Thymus (tissue), 11 donors: ENCODE results near the gene SPSB1. TPM values are rescaled to one million over a fixed set of nuclear protein-coding genes. Genes with fewer than 3 reads are reported as not detected.
A peak's percentile ranks its signal among the peaks of the same experiment; 100 is the strongest.

Source experiments
- DNase-seq, 9 donors: peaks; one replicate each; pipeline ENCODE4 v3.0.0-alpha.2; 2013; ENCODE audit warnings: low spot score in 9 of 9, low read depth in 6 of 9, missing footprints in 1 of 9
- H3K27ac ChIP-seq, 2 donors: one replicate each; pipeline ENCODE4 v1.5.1; 2013; ENCODE audit warnings: control low read depth in 1 of 2, low read depth in 1 of 2, low read length in 1 of 2, mild to moderate bottlenecking in 1 of 2, moderate library complexity in 1 of 2
- H3K27me3 ChIP-seq, 2 donors: one replicate each; pipeline ENCODE4 v1.5.1; 2013; ENCODE audit warnings: low read length in 1 of 2; ENCODE audit not compliant: control insufficient read depth in 2 of 2, insufficient read depth in 1 of 2
- H3K36me3 ChIP-seq, 2 donors: one replicate each; pipeline ENCODE4 v1.5.1; 2013; ENCODE audit warnings: low read length in 1 of 2, mild to moderate bottlenecking in 1 of 2, moderate library complexity in 1 of 2; ENCODE audit not compliant: control insufficient read depth in 2 of 2, insufficient read depth in 2 of 2
- H3K4me1 ChIP-seq, 2 donors: one replicate each; pipeline ENCODE4 v1.5.1; 2013; ENCODE audit warnings: low read length in 2 of 2; ENCODE audit not compliant: control insufficient read depth in 2 of 2, insufficient read depth in 2 of 2
- H3K4me3 ChIP-seq, 2 donors: one replicate each; pipeline ENCODE4 v1.5.1; 2013; ENCODE audit warnings: low read length in 2 of 2, control low read depth in 1 of 2, mild to moderate bottlenecking in 1 of 2
- H3K9me3 ChIP-seq, 2 donors: one replicate each; pipeline ENCODE4 v1.5.1; 2013; ENCODE audit warnings: low read length in 1 of 2, mild to moderate bottlenecking in 1 of 2; ENCODE audit not compliant: control insufficient read depth in 2 of 2, insufficient read depth in 1 of 2
- WGBS: extraction: QIAGEN DNeasy Blood & Tissue Kit; methylation state at CpG from one replicate; pipeline ENCODE4 v1.1.7; 2013; 5-methylcytosine and 5-hydroxymethylcytosine counted together
- polyA plus RNA-seq: library from polyadenylated mRNA; stranded (reverse); fragments of 200-250 nt; gene quantifications from one replicate; pipeline ENCODE4 v1.2.3, GENCODE V29; 2013
- total RNA-seq: library from RNA; stranded (reverse); fragments of 120-200 nt; gene quantifications from one replicate; pipeline ENCODE4 v1.2.4, GENCODE V29; 2013
- donor health status: healthy.

The SPSB1 gene
- total and polyA plus RNA-seq, 2 donors, result 12.8 to 12.9 TPM

DNA sequence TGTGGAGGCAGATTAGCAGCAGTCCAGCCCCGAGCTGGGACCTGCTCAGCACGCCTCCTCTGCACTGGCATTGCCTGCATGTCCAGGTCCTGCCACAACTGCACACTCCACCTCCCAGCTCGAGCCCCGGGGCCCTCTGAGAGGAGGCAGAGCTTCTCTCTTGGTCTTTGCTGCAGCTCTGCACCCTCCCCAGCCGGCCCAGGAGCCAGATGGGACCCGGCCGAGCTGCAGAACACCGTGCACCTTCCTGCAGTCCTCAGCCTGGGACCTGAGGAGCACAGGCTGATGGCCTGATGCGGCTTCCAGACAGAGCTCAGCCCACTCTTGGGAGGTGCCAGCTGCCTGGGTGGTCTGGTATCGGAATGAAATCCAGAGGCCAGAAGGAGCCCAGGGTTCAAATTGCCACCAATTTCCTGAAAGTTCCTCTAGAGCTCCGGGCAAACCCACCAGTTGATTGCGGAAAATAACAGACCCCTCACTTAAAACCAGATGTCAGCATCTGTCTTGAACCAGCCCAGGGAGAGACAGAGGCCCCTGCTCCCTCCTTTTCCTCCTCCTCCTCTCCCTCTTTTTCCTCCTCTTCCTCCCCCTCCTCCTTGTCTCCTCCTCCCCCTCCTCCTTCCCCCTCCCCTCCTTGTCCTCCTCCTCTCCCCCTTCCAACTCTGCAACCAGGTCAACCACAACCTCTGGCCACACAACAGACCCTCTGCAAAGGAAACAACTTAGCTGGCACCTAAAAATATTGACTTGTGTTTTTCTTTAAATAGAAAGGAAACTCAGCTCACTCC is 10.6 kb upstream of the SPSB1 start:
- no peak overlapping the region for H3K4me3 ChIP-seq
- peaks cover 0 to 3% of the 10 kb centered on the region in 2 donors for H3K27me3 ChIP-seq
- no peak for DNase-seq
- WGBS, result 66% methylated on average over 12 of the region's 12 CpGs
- H3K36me3 ChIP-seq, result no peaks in the 10 kb centered on the region
- peaks cover 39 to 60% of the 10 kb centered on the region in 2 donors for H3K4me1 ChIP-seq
- peaks cover 0 to 30% of the 10 kb centered on the region in 2 donors for H3K9me3 ChIP-seq
- H3K27ac ChIP-seq, result peak overlapping the region in 1 of 2 donors; percentile 57

DNA sequence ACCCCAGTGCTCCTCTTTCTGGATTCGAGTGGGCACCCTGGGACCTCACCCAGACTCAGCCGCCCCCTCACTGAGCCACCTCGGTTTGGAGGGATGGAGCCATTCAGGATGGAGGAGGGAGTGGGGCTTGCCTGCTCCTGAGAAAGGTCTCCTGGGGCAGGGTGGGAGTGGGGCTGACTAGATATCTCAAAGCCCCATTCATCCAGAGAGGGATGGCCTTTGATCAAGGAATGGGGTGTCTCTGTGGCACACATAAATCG is 10.1 kb upstream of the SPSB1 start:
- Histone ChIP-seq H3K4me3 (no peak overlapping the region), H3K27ac (peak overlapping the region in 1 of 2 donors; percentile 57), H3K27me3 (peaks cover 0 to 3% of the 10 kb centered on the region in 2 donors), H3K36me3 (no peaks in the 10 kb centered on the region), H3K4me1 (peaks cover 39 to 60% of the 10 kb centered on the region in 2 donors), H3K9me3 (peaks cover 0 to 34% of the 10 kb centered on the region in 2 donors)
- WGBS, result 55% methylated on average over 4 of the region's 4 CpGs
- no peak for DNase-seq

DNA sequence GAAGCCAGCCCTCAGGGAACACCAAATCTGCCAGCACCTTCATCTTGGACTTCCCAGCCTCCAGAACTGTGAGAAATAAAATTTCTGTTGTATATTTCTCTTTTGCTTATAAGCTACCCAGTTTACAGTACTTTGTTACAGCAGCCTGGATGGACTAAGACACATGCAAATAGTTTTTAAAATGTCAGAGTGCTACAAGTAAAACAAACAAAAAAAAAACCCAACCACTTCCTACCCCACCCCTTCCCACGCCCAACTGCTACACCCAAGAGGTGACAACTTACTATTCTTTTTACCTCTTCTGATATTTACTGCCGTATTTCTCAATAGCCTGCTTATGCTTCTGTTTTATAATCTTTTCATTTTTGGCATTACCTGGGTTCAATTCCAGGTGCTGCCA is 8.6 kb upstream of the SPSB1 start:
- WGBS, result 31% methylated on average over 2 of the region's 2 CpGs
- Histone ChIP-seq H3K36me3 (no peaks in the 10 kb centered on the region), H3K27me3 (peaks cover 0 to 3% of the 10 kb centered on the region in 2 donors), H3K9me3 (peaks cover 1 to 36% of the 10 kb centered on the region in 2 donors), H3K27ac (peak overlapping the region in 1 of 2 donors; percentile 22), H3K4me1 (peaks cover 33 to 46% of the 10 kb centered on the region in 2 donors), H3K4me3 (no peak overlapping the region)
- peak in 1 of 9 donors; percentile 55 for DNase-seq

DNA sequence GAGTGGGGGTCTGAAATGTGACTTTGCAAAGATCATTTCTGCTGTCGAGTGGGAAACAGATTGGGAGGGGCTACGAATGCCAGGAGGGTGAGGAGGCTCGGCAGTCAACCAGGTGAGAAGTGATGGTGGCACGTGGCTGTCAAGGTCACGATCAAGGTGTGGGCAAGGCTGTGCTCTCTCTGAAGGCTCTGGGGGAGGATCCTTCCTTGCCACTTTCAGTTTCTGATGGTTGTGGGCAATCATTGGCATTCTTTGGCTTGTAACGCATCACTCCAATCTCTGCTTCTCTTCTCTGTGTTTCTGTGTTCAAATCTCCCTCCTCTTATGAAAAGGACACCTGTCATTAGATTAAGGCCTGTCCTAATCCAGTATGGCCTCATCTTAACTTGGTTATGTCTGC is 6.1 kb upstream of the SPSB1 start:
- DNase-seq, result no peak
- Histone ChIP-seq H3K4me3 (no peak overlapping the region), H3K9me3 (peaks cover 1 to 36% of the 10 kb centered on the region in 2 donors), H3K4me1 (peaks cover 13 to 30% of the 10 kb centered on the region in 2 donors), H3K27ac (no peak overlapping the region), H3K27me3 (peaks cover 0 to 12% of the 10 kb centered on the region in 2 donors), H3K36me3 (no peaks in the 10 kb centered on the region)
- WGBS, result 82% methylated on average over 6 of the region's 6 CpGs

DNA sequence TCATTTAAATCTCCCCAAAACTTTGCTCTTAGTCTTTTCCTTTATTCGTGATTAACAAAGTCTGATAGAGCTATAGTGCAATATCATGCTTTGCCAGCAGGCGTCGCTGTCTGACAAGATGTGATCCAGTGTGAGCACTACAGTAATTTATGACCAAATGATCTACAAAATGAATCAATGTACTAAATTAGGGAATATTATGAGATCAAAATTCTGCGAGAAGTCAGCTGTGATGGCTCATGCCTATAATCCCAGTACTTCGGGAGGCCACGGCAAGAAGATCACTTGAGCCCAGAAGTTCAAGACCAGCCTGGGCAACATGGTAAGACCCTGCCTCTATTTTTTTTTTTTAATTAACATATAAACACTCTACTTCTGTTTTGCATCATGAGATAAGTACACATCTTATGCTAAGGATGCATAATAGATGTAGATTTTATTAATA is 3.6 kb upstream of the SPSB1 start:
- H3K9me3 ChIP-seq, result peaks cover 1 to 26% of the 10 kb centered on the region in 2 donors
- H3K4me1 ChIP-seq, result peaks cover 9 to 18% of the 10 kb centered on the region in 2 donors
- H3K27ac ChIP-seq, result no peak overlapping the region
- H3K36me3 ChIP-seq, result no peaks in the 10 kb centered on the region
- H3K4me3 ChIP-seq, result no peak overlapping the region
- peak in 4 of 9 donors; percentile 68 to 82 (median 72) for DNase-seq
- 43% methylated on average over 6 of the region's 6 CpGs for whole genome bisulfite sequencing
- H3K27me3 ChIP-seq, result peaks cover 4 to 22% of the 10 kb centered on the region in 2 donors

DNA sequence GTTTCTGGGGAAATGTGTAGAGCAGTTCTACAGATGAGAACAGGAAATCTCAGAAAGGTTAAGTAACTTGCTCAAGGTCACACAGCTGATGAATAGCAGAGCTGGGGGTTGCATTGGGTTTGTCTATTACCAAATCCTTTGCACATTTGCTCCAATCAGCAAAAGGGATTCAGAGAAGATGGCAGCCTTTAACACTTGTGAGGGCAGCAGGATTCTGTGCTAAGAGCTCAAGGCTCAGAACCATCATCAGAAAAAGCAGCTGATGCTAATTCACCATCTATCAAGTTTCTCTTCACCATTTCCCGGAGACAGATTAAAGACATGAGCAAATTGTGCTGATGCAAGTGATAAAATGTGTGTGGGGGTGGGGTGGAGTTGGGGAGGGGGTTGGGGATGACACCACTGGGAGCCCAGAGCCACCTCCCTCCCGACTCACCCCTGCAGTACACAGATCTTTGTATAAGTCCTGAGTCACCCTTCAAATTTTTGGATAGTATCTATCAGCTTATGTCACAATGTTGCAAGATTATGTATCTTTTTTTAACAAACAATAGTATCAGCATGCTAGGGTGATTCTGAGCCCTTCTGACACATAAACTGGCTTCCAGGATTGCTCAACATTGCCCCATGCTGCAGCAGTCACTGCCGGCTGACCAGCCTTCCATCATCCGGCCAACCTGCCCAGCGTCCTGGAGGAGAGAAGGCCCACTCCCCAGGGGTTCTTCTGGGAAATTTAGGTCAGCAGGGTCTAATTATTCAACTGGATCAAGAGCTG is 2.8 kb upstream of the SPSB1 start:
- Histone ChIP-seq H3K4me3 (no peak overlapping the region), H3K36me3 (no peaks in the 10 kb centered on the region), H3K9me3 (peaks cover 1 to 24% of the 10 kb centered on the region in 2 donors), H3K27ac (peak overlapping the region in 1 of 2 donors; percentile 70), H3K4me1 (peaks cover 17 to 26% of the 10 kb centered on the region in 2 donors), H3K27me3 (peaks cover 4 to 22% of the 10 kb centered on the region in 2 donors)
- WGBS, result 78% methylated on average over 5 of the region's 5 CpGs
- peak in 1 of 9 donors; percentile 32 for DNase-seq

DNA sequence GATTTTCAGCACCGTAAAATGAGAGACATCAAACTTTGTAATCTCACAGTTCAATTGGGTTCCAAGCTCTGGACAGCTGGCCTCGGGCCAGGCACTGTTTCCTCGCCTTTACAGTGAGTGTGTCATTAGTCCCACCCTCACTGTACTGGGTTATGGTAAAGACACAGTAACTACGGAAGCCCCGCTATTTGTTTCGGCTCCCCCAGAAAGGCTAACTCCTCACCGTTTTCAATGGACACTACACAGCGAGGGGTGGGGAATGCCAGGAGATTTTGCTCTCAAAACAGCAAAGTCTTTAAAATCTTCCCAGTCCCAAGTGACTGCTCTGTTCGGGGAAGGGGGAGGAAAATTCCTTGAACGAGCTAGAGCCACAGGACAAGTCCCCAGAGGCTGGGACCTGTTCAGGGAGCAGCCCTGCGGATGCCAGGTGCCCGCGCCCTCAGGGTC is 757 bp upstream of the SPSB1 start:
- no peak for DNase-seq
- no peaks in the 10 kb centered on the region for H3K36me3 ChIP-seq
- peaks cover 1 to 18% of the 10 kb centered on the region in 2 donors for H3K9me3 ChIP-seq
- peaks cover 4 to 22% of the 10 kb centered on the region in 2 donors for H3K27me3 ChIP-seq
- WGBS, result 61% methylated on average over 13 of the region's 13 CpGs
- H3K27ac ChIP-seq, result peak overlapping the region; percentile 68 to 69
- H3K4me3 ChIP-seq, result peak overlapping the region in 1 of 2 donors; percentile 33
- peaks cover 22 to 36% of the 10 kb centered on the region in 2 donors for H3K4me1 ChIP-seq

DNA sequence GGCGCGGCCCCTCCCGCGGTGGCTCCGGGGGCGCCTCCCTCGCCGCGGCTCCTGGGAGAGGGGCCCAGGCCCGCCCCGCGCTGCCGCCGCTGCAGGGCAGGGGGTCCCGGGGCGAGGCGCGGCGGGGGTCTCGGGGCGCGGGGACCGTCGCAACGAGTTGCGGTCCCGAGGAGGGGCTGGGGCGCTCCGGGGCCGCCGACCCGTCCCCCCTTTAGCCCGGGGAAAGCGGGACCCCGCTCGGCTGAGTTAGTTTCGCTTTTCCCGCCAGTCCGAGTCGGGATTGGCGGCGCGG is 493 bp downstream of the SPSB1 start:
- Histone ChIP-seq H3K27me3 (peaks cover 4 to 22% of the 10 kb centered on the region in 2 donors), H3K27ac (peak overlapping the region in 1 of 2 donors; percentile 84), H3K4me1 (peaks cover 22 to 36% of the 10 kb centered on the region in 2 donors), H3K4me3 (peak overlapping the region; percentile 63 to 89), H3K36me3 (no peaks in the 10 kb centered on the region), H3K9me3 (peaks cover under 1 to 5% of the 10 kb centered on the region in 2 donors)
- DNase-seq, result no peak
- WGBS, result under 1% methylated on average over 43 of the region's 43 CpGs
